GM10266 (cell line): ENCODE measurements around the gene TLL1.

Experiments
- DNase-seq: peaks from one replicate; pipeline ENCODE4 v3.0.0; 2012; ENCODE audit errors: extremely low spot score
- TF ChIP-seq, protein P1 (sequence below): IDR thresholded peaks from 2 replicates; pipeline ENCODE4 v1.5.1; 2012; ENCODE audit warnings: mild to moderate bottlenecking, low read depth; ENCODE audit not compliant: control insufficient read depth, insufficient read depth; ENCODE audit errors: missing control alignments

Gene TLL1

DNA sequence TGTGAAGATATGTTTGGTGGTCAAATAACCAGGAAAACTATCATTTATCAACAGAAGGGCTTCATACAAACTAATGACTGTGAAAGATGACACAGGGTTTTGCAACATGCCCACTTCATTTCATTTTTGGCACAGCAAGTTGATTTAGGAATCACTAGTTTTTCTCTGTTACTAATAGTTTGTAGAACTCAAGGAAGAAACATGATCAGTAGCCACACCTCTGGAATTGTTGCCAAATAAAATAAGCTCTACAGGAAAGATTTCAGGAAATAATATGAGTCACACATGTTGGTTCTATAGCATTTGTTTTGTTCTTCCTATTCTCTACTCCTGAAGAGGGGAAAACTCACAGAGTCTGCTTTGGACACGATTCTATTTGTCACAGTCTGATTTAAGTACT, 255.4 kb downstream of the TLL1 start:
- TF ChIP-seq, protein P1, sequence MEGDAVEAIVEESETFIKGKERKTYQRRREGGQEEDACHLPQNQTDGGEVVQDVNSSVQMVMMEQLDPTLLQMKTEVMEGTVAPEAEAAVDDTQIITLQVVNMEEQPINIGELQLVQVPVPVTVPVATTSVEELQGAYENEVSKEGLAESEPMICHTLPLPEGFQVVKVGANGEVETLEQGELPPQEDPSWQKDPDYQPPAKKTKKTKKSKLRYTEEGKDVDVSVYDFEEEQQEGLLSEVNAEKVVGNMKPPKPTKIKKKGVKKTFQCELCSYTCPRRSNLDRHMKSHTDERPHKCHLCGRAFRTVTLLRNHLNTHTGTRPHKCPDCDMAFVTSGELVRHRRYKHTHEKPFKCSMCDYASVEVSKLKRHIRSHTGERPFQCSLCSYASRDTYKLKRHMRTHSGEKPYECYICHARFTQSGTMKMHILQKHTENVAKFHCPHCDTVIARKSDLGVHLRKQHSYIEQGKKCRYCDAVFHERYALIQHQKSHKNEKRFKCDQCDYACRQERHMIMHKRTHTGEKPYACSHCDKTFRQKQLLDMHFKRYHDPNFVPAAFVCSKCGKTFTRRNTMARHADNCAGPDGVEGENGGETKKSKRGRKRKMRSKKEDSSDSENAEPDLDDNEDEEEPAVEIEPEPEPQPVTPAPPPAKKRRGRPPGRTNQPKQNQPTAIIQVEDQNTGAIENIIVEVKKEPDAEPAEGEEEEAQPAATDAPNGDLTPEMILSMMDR = no peak
- DNase-seq = no peak

DNA sequence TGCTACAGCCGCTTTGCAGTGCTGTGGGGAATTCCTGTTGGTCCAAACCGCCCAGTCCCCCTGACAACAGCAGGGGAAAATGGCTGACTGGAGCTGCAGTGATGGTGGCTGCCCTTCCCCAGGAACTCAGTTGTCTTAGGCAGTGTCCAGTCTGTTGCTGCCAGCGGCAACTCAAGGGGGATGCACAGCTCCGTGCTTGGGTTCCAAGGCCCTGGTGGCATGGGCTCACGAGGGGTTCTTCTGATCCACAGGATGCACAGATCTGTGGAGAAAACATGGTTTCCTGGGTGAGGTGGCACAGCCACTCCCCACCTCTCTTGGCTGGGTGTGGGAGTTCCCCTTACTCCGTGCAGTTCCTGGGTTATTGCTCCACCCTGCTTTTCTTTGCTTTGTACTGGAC, 261.2 kb downstream of the TLL1 start:
- DNase-seq = no peak
- TF ChIP-seq, protein P1 = no peak

DNA sequence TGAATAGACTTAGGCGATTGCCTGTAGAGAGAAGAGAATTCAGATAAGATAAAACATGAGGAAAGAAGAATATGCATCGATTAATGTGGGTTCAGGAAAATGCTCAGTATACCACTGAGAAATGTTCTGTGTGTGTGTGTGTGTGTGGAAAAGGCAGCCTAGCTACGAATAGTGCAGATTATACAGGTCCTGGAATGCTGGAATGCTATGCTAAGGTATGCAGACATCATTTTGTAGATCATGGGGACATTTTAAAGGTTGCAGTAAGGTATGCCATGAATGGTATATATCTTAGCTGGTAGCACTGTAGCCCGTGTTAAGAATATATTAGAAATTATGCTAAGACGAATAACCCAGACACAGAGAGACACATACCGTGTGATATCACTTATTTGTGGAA, 267.9 kb downstream of the TLL1 start:
- DNase-seq = no peak
- TF ChIP-seq, protein P1 = no peak

DNA sequence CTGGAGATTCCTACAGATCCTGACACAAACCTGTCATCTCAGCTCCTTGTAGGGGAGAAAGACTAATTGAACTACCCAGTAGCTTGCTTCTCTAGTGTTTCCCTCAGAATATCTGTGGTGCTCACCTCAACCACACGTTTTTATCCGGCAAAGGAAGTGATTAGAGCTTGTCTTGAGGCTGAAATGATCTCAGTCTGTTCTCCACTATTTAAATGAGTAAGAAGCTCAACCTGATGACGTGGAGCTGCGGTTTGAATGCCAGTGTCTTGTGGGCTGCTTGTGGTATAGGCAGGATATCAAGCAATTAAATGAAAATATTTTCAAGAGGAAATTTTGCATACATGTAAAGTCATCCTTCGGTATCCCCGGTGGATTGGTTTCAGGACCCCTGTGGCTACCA, 270.2 kb downstream of the TLL1 start:
- no peak for DNase-seq
- TF ChIP-seq, protein P1 = no peak

DNA sequence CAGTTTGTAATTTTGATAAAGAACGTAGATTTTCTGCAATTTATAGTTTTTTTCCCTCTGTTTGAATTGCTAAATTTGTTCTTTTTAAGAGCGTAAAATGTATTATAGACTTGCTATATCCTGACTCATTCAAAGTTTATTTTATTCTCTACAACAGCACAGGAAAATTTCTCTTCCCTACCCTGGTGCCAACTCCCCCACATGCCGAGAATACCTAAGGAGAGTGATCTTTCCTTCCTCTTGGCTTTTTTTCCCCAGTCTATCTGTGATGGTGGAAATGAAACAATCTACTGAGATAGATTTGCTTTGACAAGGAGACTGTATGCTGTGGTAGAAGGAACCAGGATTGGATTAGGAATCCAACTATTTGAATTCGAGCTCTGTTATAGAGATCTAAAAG, 271.6 kb downstream of the TLL1 start:
- TF ChIP-seq, protein P1 = no peak
- DNase-seq = no peak

DNA sequence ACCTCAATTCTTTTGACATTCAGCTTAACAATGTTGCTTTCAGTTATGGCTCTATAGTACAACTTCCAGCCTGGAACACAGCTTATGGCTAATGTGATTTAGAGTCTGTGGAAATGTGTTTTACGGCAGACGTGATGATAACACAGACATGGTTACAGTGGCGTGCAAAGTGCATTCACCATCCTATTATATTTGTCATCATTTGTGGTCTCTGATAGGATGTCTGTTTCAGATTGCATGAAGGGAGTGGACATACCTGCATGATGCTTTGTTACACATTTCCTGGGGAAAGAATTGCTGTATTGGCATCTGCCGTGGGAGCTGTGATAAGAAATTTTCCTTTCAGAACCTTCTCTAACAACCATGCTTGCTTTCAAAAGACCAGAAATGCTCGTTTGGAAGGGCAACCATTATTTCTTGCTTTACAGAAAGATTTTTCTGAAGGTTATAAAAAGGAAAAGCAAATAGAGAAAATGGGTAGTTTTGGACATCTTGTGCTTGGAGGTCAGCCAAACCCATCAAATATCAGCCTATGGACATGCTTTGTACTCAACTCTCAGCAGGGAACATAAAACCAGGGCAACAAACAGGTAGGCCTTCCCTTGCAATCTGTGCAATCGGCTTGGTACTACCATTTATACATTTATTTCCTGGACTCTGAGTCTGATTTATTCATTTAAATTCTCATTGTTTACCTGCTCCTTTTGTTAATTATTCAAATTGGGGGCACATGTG, 273.9 kb downstream of the TLL1 start:
- DNase-seq = no peak
- TF ChIP-seq, protein P1 = no peak
